HEK293T (cell line): ENCODE results near the gene SEPTIN14.
"Not testable (repeated sequence)": the region's sequence is repeated elsewhere in the genome, so short reads cannot be mapped to it uniquely, and the experiment has no call there.

ENCODE experiments used
- ARNT ChIP-seq: fragments of 450-650 bp; IDR thresholded peaks from 2 replicates; pipeline ENCODE4 v1.6.1; 2017; ENCODE audit warnings: mild to moderate bottlenecking
- BHLHE40 ChIP-seq: fragments of 450-650 bp; IDR thresholded peaks from 2 replicates; pipeline ENCODE4 v1.6.1; 2016; ENCODE audit warnings: mild to moderate bottlenecking, moderate library complexity, borderline replicate concordance
- ELF4 ChIP-seq: fragments of 450-650 bp; IDR thresholded peaks from 2 replicates; pipeline ENCODE4 v1.6.1; 2017; ENCODE audit warnings: antibody characterized with exemption
- FOXA1 ChIP-seq: fragments of 450-650 bp; IDR thresholded peaks from 2 replicates; pipeline ENCODE4 v1.6.1; 2016; ENCODE audit warnings: mild to moderate bottlenecking
- FOXK2 ChIP-seq: fragments of 450-650 bp; IDR thresholded peaks from 2 replicates; pipeline ENCODE4 v1.6.1; 2016; ENCODE audit warnings: mild to moderate bottlenecking
- FOXM1 ChIP-seq: fragments of 450-650 bp; IDR thresholded peaks from 2 replicates; pipeline ENCODE4 v1.6.1; 2017; ENCODE audit warnings: mild to moderate bottlenecking, borderline replicate concordance
- HDGF ChIP-seq: fragments of 450-650 bp; IDR thresholded peaks from 2 replicates; pipeline ENCODE4 v1.6.1; 2017; ENCODE audit warnings: antibody characterized with exemption, borderline replicate concordance
- L3MBTL2 ChIP-seq: fragments of 450-650 bp; conservative IDR thresholded peaks from 2 replicates; pipeline ENCODE4 v1.6.1; 2016; ENCODE audit warnings: mild to moderate bottlenecking
- LEF1 ChIP-seq: fragments of 450-650 bp; IDR thresholded peaks from 2 replicates; pipeline ENCODE4 v1.6.1; 2017; ENCODE audit warnings: mild to moderate bottlenecking, borderline replicate concordance
- NFRKB ChIP-seq: fragments of 450-650 bp; IDR thresholded peaks from 2 replicates; pipeline ENCODE4 v1.6.1; 2016; ENCODE audit warnings: mild to moderate bottlenecking, moderate library complexity
- PKNOX1 ChIP-seq: fragments of 450-650 bp; IDR thresholded peaks from 2 replicates; pipeline ENCODE4 v1.6.1; 2016
- SP1 ChIP-seq: fragments of 450-650 bp; IDR thresholded peaks from 2 replicates; pipeline ENCODE4 v1.6.1; 2017
- SUZ12 ChIP-seq: fragments of 450-650 bp; IDR thresholded peaks from 2 replicates; pipeline ENCODE4 v1.6.1; 2016; ENCODE audit warnings: mild to moderate bottlenecking
- TARDBP ChIP-seq: fragments of 450-650 bp; IDR thresholded peaks from 2 replicates; pipeline ENCODE4 v1.6.1; 2016

GRCh38 chr7:55845164-55845563 lies 17.4 kb downstream of the SEPTIN14 start:
- not testable (repeated sequence) for TF ChIP-seq SUZ12, ELF4, HDGF, TARDBP, FOXK2, FOXA1, SP1, PKNOX1, NFRKB, ARNT, LEF1, L3MBTL2, BHLHE40, FOXM1
